Endometrial microvascular endothelial cells (primary cell): ENCODE results near the gene PRPF40B. TPM values are rescaled to one million over a fixed set of nuclear protein-coding genes. Genes with fewer than 3 reads are reported as not detected.

Source experiments
- in situ Hi-C: cut with HindIII; loops from 2 replicates; pipeline ENCODE4 v1.10.0; 2017; ENCODE audit warnings: low sequenced_read_pairs, low pct_unique_long_range_greater_than_20kb; ENCODE audit errors: inconsistent ontology term
- total RNA-seq: library from RNA; depleted of rRNA; stranded (reverse); fragments of >200 nt; gene quantifications from one replicate; pipeline ENCODE4 v1.2.3, GENCODE V29; 2015; ENCODE audit errors: inconsistent ontology term

PRPF40B gene
- 7.2 TPM for total RNA-seq

GRCh38 chr12:49623142-49623904 lies at the start of gene PRPF40B:
Gene PRPF40B (plus strand): TSS chr12:49623561. CDS start chr12:49623591, 30 bp downstream.
- in situ Hi-C loops, result no loop called here

GRCh38 chr12:49577589-49578315 lies 45.6 kb upstream of the PRPF40B start:
- in situ Hi-C loops, result no loop called here

GRCh38 chr12:49578471-49579112 lies 44.8 kb upstream of the PRPF40B start:
- in situ Hi-C loops, result no loop called here

GRCh38 chr12:49580572-49581535 lies 42.5 kb upstream of the PRPF40B start:
- in situ Hi-C loops, result no loop called here

GRCh38 chr12:49582201-49582600 lies 41.2 kb upstream of the PRPF40B start:
- in situ Hi-C loops, result no loop called here

DNA sequence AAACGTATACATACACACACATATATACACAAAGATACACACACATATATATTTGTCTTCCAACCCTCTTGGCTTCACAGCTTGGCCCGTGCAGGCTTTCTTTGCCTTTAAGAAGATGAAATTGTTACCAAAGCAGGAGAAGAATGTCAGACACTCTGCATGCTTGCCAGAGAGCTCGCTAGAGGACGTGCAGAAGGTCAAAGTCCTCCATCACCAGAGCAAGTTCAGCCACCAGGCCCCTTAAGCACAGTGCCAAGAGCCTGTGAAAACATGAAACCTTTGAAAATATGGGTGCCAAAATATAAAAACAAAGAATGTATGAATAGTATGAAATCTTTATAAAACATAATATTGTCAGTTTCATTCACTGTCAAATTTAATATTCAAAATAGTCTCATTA lies 40.5 kb upstream of the PRPF40B start:
- in situ Hi-C loops, result no loop called here

GRCh38 chr12:49583366-49584094 lies 39.8 kb upstream of the PRPF40B start:
- in situ Hi-C loops, result no loop called here

GRCh38 chr12:49584591-49584990 lies 38.8 kb upstream of the PRPF40B start:
- in situ Hi-C loops, result no loop called here

DNA sequence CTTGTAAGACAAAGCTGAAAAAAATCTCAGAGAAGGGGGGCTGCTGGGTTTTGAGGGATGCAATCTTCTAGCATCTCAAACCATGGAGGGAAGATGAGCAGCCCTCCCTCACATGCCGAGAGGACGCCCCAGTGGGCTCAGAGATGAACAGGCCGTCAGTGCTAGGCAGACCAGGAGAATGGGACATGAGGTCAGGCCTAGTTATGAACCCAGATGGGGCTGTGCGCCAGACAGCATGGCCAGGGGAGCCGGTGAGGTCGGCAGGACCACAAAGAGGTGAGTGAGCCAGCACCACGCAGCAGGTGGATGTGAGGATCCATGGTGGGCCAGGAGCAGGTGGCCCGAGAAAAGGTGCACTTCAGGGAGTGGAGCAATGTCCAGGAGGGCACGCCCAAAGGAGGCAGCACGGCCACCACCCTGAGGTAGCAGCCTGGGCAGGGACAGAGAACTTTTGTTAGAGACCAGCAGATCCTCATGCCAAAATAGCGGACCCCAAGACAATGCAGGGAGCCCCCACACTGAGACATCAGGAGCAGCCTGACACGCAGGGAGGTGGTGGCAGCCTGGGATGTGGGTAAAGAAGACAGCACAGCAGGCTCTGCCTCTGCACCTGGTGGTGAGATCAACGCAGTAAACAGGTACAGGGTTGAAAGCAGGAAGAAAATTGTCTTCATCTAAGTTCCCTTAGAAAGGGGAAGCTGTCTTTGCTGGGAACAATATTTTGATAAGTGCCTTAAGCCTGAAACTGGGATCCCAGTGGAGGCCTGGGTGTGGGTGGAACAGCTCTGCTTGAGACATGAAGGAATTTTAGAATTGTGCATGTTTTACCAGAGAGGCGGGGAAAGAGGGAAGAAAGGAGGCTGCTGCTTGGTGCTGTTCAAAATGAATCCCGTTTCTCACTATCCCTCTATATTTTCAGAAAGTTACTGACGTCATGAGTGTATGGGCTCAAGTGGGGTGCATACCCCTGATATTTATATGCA lies 37.6 kb upstream of the PRPF40B start:
- in situ Hi-C loops, result no loop called here

GRCh38 chr12:49587174-49587908 lies 36.0 kb upstream of the PRPF40B start:
- in situ Hi-C loops, result no loop called here

DNA sequence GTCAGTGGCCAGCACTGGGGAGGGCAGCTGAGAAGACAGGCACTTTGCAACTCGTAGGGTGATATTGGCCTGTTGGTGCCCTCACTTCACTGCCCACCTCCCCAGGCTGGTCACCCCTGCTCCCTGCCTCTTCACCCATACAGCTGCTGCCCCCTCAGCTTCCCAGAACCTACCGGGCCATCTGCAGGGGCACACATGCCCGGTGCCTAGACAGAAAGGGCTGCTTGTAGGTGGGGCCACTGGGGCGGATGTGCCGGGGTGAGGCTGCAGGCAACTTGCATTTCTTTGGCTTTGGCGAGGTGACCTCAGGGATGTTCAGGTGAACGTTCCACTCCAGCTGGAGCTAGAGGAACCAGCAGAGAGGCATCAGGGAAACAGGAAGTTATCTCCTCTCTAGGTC lies 35.1 kb upstream of the PRPF40B start:
- in situ Hi-C loops, result no loop called here

DNA sequence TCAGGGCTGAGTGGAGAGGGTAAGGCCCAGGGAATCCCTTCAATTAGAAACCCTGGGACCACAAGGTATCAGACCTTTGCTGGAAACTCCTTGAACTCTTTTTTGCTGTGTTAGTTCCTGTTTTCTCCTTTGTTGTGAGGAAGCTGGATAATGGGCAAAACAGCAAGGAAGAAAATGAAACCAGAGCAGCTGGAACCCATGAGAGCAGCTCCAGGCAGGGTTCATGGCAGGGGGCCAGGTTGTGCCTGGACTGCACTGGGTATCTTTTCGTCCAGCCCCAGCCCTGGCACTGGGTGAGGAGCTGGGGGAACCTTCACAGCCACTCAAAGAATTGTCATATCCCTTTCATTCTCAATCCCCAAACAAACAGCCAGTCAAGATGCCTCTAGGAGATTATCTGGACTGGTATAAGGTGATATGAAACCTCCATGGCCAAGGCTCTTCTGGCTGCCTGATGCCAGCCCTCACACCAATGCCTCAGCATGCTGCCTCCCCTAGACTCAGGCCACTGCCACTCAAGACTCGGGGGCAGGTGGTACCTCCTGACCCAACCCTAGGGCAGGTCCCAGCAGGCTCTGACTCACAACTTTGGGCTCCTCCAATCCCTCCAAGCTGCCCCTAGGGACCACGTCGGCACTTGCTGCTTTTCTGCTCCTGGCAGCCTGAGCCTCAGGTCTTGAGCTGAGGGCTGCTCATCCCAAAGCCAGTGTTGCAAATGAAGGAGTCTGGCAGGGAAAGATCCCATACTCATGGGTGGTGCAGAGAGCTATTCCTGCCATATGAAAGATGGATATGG lies 34.4 kb upstream of the PRPF40B start:
- in situ Hi-C loops, result no loop called here

DNA sequence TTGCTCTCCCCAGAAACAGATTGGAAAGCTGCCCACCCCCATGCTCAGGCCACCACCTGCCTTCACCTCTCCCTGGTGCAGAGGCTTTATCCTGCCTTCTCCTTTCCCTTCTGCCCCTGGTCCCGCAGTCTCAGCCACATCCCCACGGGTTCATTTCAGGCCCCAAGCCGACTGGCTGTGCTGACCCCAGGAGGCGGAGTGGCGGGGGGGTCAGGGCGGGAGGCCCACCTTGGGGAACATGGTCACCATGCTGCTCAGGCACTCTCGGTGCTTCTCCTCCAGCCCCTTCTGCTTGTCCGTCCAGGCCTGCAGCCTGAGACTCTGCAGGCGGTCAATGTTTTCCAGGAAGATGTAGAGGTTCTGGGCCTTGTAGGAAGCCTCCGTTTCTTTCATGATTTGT lies 24.8 kb upstream of the PRPF40B start:
- in situ Hi-C loops, result no loop called here

DNA sequence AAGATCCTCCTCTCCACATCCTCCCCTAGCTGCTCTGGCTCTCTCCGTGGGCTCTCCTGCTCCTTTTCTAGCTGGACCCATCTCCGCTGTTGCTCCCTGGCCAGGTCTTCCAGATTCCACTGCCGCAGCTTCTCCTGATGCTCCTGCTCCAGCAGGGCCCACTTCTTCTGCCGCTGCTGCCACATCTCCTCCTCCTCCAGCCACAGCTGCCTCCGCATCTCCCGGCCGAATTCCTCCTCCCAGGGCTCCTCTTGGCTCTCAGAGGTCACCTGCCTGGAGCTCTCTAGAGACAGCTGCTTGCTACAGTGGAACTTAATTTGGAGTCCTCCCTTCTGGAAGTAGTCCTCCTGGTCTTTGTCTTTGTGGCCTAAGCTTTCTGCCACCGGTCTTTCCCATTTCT lies 23.4 kb upstream of the PRPF40B start:
- in situ Hi-C loops, result no loop called here

DNA sequence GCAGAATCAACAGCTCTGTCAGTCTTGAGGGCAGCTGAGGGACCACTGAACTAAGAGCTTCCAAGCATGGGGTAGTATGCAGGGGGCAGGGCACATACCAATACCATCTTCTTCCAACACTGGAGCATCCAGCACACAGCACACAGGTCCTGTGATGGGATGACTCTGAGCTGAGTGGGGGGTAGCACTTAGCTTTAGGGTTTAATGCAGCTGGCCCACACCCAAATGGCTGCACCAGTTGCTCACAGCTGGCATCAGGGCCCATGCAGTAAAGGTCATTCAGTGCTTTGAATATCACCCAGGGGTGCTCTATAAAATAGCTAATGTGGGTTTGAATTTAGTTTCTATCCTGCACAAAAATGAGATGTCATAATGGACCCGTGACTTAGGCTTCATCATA lies 19.6 kb upstream of the PRPF40B start:
- in situ Hi-C loops, result no loop called here

- in situ Hi-C loops, result no loop called here
Observed at GRCh38 chr12:49604856-49605255, 18.5 kb upstream of the PRPF40B start.
